T47D (cell line): Measurements from ENCODE around the gene NOL12.

Source experiments
- DNase-seq, 2 experiments: peaks; one replicate each; pipeline versions ENCODE4 v3.0.0 to v3.0.0-alpha.2; 2011 to 2012; ENCODE audit warnings: low read depth in 1 of 2, low spot score in 1 of 2
- JUND ChIP-seq: IDR thresholded peaks from 2 replicates; pipeline ENCODE4 v1.6.1; 2012; ENCODE audit warnings: low read depth
- in situ Hi-C: cut with HindIII; loops from 2 replicates; pipeline ENCODE4 v1.10.0; 2016; ENCODE audit warnings: low sequenced_read_pairs, low pct_unique_long_range_greater_than_20kb

Gene NOL12

DNA sequence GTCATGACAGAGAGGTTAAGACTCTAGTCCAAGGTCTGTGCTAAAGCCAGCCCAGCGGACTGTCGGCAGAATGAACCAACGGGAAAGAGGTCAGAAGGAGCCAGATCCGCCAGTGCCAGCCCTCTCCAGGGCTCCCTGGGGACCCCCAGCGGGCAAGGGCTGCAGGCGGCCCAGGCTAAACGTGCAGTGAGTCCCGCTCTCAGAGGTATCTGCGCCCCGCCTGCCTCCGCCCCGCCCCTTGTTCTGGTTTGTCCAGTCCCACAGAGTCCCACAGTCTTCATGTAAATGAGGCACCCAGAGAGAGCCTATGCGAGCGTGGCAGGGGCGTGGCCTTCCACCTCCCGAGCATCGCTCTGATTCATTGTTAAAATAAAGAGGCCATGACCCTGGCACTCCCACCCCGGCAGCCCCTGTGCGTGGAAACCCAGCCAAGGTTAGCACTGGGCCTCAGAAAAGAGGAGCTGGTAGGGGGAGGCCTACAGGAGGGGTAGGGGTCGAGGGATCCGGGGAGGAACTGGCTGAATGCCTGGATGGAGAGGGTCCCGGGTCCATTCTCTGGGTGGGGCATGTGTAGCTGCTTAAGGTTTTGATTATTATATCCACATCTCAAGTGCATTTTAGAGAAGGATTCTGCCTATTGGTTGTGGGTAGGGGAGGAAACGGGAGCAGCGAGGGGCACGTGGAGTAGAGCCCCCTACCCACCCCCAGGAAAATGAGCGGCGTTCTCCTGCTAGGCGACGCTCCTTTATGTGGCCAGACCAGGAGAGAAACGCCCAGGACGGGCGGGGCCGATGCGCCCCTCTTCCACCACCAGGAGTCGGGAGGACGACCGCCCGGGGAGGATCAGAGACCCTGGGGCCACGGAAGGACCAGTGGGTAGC is 10.8 kb downstream of the NOL12 start, which contains the start of gene TRIOBP:
TRIOBP (plus strand) TSS at position 392 of the 881 bp plus-strand sequence. CDS start 4,318 bp downstream, outside the sequence.
- no peak for TF ChIP-seq JUND
- peak; percentile 83 to 94 for DNase-seq
- in situ Hi-C loops: no loop called here

DNA sequence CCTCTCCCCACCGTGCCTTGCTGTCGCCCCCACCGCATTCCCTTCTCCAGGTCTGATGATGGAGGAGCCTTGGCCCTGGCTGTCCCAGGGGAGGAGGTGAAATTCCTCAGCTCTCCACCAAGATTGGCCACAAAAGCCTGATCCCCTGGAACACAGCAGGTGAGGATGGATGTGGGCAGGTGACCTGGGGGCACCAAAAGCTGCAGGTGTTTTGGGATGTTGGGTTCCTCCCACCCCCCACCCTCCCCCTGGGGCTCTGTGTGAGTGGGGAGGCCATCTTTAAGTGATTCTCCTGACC is 11.3 kb downstream of the NOL12 start:
- no peak for TF ChIP-seq JUND
- in situ Hi-C loops: no loop called here
- DNase-seq: no peak

DNA sequence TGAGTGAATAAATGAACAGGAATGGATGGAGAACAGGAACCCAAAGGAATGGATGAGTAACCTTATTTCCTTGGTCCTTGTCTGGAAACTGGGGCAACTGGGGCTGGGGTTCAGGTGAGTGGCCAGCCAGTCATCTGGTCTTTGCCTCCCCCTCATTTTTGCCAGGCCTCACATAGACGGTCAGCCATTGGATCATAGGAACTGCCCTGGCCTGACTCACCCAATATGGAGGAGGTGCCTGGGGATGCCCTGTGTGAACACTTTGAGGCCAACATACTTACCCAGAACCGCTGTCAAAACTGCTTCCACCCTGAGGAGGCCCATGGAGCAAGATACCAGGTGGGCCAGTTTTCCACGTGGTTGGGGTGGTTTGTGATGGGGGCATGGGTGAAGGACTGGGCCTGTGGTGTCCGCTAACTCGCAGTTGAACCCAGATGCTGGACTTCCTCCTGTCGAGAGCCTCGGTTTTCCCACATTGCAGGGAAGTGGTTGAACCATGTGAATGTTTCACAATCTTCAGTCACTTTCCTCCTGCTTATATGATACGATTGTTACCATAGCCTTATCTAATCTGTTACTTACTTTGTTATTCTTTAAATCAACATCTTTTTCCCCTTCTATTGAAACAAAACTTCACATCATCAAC is 15.1 kb downstream of the NOL12 start:
- in situ Hi-C loops: no loop called here
- no peak for TF ChIP-seq JUND
- DNase-seq: no peak

DNA sequence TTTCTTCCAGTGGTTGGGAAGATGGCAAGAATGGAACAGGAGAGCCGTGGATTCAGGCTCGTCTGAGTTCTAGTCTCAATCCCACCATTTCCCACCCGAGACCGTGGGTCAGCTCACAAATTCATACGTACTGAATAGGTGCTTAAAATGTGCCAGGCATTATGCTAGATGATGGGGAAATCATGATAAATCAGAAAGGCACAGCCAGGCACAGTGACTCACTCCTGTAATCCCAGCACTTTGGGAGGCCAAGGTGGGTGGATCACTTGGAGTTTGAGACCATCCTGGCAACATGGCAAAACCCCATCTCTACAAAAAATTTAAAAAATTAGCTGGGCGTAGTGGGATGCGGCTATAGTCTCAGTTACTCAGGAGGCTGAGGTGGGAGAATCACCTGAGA is 17.8 kb downstream of the NOL12 start:
- no peak for TF ChIP-seq JUND
- DNase-seq: no peak
- in situ Hi-C loops: no loop called here

DNA sequence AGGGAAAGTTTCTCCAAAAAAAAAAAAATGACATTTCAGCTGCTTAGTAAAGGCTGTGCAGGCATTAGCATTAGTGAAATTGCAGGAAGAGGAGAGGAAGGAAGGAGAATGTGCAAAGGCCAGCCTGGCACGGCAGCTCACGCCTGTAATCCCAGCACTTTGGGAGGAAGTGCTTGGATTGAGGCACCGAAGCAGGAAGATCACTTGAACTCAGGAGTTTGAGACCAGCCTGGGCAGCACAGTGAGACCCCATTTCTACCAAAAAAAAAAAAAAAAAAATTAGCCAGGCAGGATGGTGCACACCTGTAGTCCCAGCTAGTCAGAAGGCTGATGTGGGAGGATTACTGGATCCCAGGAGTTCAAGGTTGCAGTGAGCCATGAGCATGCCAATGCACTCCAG is 18.5 kb downstream of the NOL12 start:
- no peak for DNase-seq
- TF ChIP-seq JUND: no peak
- in situ Hi-C loops: no loop called here

DNA sequence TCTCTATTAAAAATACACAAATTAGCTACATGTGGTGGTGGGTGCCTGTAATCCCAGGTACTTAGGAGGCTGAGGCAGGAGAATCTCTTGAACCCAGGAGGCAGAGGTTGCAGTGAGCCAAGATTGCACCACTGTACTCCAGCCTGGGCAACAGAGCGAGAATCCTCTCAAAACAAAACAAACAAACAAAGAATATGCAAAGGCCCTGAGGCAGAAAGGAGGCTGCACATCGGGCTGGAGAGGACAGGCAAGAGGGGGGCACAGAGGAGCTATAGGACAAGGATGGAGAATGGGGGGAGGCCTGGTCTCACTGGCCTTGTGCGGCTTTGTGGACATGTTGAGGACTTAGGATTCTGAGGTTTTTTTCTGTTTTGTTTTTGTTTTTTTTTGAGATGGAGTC is 19.1 kb downstream of the NOL12 start:
- no peak for DNase-seq
- in situ Hi-C loops: no loop called here
- no peak for TF ChIP-seq JUND

DNA sequence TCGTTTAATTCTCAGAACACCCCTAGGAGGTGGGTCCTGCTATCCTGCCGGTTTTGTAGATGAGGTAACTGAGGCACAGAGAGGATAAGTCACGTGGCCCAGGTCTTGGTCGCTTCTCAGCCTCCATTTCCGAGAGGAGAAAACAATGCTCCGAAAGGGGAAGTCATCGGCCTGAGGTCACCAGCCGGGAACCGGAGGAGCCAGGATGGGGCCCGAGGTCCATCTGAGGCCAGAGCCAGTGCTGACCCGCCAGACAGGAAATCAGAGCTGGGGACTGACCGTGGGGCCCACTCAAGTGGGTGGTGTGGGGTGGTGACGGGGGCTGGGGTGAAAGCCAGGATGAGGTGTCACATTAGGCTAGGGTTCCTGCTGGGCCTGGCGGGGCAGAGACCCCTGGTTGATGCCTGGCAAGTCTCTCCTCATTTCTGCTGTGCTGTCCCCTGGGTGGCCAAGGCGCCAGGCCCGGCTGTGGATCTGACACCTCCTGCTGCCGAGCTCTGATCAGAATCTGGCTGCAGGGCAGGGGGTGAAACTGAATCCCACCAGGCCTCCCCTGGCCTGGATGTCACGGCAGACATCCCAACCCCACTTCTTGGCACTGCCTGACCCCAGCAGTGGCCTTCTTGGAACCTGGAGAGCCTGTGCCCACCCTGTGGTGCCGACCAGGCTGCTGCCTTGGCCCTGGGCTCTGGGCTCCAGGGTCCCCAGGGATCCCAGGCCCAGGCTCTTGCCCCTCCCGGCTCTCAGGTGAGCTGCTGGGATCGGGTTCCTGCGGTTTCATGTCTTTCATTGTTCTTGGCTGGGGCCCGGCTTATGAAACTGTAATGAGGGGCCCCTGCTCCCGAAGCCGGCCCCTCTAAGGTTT is 22.7 kb downstream of the NOL12 start:
- no peak for TF ChIP-seq JUND
- no peak for DNase-seq
- in situ Hi-C loops: no loop called here

DNA sequence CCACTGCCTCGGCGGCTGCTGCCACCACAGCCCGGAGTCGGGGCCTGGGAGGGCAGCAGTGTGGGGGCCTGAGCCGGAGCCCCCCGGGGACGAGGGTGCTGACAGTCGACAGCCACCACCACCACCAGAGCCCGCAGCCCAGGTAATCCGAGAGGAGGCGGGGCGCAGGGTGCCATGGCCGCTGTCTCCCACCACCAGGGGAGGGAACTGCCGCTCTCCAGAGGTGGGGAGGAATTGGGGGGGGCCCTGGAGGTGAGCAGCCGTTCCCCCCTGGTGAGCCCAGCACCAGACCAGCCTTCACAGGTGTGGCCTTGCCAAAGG is 23.3 kb downstream of the NOL12 start:
- no peak for DNase-seq
- TF ChIP-seq JUND: no peak
- in situ Hi-C loops: no loop called here

DNA sequence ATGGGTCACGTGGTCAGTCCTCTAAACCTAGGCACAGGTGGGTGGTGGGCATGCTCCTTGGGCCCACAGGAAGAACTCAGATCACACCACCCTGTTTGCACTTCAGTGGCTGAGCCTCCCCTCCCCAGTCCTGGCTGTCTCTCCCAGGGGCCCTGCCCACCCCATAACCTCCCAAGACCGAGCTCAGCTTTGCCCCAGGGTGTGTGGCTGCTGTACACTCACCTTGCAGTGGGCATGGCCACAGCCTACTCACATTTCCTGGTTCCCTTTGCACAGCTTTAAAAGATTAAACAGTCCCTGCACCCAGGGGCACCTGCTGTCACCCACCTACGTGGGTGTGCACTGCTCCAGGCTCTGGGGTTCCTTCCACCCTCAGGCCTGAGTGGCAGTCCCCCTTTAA is 24.5 kb downstream of the NOL12 start:
- DNase-seq: peak in 1 of 2 experiments; percentile 10
- no peak for TF ChIP-seq JUND
- in situ Hi-C loops: no loop called here

DNA sequence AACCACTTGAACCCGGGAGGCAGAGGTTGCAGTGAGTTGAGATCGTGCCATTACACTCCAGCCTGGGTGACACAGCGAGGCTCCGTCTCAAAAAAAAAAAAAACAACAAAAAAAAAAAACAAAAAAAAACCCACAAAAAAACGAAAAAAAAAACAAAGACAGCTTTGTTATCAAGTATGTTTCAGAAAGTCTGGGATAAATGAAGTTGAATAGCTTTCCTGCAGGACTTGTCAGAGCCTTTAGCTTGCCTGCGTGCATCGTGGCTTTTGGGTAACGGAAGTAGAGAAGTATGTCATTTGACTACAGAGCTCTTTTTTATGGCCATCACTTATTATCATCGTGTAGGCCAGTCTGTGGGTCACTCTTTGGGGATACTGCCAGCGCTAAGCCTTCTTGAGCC is 25.3 kb downstream of the NOL12 start:
- TF ChIP-seq JUND: no peak
- no peak for DNase-seq
- in situ Hi-C loops: no loop called here

DNA sequence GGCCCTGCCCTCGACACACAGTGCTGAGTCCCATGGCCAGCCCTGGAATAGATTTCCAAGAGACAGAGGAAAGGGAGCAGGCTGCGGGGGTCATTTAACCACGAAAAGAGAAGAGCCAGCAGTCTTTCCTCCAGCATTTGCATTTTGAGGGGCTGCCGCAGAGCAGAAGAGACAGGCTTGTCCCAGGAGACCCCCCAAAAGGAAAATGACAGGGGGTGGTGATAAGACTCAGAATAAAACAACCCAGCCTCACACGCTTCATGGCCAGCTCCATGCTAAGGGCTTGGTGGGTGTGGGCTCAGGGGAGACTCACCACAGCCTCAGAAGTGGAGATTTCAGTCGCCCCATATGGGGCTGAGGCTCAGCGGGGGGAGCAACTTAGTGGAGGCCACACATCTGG is 27.6 kb downstream of the NOL12 start:
- in situ Hi-C loops: no loop called here

DNA sequence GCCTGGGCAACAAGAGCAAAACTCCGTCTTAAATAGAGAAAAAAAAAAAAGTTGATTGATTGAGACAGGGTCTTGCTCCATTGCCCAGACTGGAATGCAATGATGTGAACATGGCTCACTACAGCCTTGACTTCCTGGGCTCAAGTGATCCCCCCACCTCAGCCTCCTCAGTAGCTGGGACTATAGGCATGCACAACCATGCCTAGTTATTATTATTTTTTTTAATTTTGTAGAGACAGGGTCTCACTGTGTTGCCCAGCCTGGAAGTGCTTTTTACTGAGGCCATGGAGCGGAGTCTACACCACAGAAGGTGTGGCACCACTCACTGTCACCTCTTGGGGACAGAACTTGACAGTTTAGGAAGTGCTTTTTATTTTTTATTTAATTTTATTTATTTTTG is 28.5 kb downstream of the NOL12 start:
- no peak for DNase-seq
- in situ Hi-C loops: no loop called here
- TF ChIP-seq JUND: no peak

More for the DNA sequence above, 27.6 kb downstream of the NOL12 start:
- TF ChIP-seq JUND: no peak
- no peak for DNase-seq

DNA sequence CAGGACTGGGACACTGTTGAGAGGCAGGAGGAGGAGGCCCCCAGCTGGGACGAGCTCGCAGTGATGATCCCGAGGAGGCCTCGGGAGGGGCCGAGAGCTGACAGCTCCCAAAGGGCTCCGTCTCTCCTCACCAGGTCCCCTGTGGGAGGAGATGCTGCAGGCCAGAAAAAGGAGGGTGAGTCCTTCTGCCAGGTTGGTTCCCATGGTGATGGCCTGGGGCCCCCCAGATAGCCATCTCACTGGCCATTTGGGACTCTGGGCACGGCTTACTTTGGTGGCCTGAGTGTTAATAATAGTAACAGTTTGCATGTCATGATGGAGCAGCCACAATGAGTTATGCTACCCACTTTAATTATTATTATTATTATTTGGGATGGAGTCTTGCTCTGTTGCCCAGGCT is 29.6 kb downstream of the NOL12 start:
- in situ Hi-C loops: no loop called here
- DNase-seq: no peak
- no peak for TF ChIP-seq JUND
